Measurements from ENCODE around the gene ASF1B. TPM values are rescaled to one million over a fixed set of nuclear protein-coding genes. Genes with fewer than 3 reads are reported as not detected.
A peak's percentile ranks its signal among the peaks of the same experiment; 100 is the strongest.

Gene ASF1B
- total RNA-seq, 3 donors from 2014 or later: 18.5 to 26.7 (median 21.0) TPM

GRCh38 chr19:14096272-14096992 lies 40.0 kb downstream of the ASF1B start:
- Mint-ChIP-seq H3K4me1 (ENCODE audit: low read depth) (peaks cover 7% of the 10 kb centered on the region), H3K4me3 (no peak overlapping the region), H3K9me3 (peaks cover 7% of the 10 kb centered on the region), H3K36me3 (ENCODE audit: insufficient read depth) (peaks cover 12% of the 10 kb centered on the region), H3K27me3 (ENCODE audit: low read depth) (no peaks in the 10 kb centered on the region)
- no peak for ATAC-seq
- DNase-seq: no peak

DNA sequence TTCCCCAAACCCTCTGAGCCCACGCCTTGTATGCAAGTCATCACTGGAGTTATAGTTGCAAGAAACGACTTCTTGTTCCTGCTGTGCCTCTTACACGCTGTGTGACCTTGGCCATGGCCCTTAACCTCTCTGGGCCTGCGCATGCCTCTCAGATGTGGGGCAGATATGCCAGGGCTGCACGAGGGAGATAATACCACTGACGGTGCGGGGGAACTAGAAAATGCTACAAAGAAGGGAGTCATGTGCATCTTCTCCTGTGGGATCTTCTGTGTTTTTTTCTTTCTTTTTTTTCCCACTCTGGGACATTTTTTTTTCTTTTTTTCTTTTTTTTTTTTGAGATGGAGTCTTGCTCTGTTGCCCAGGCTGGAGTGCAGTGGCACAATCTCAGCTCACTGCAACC lies 41.5 kb downstream of the ASF1B start:
- ATAC-seq: no peak
- peaks cover 7% of the 10 kb centered on the region for H3K9me3 Mint-ChIP-seq
- no peak for DNase-seq
- no peaks in the 10 kb centered on the region for H3K27me3 Mint-ChIP-seq (ENCODE audit: low read depth)
- no peak overlapping the region for H3K4me3 Mint-ChIP-seq
- H3K4me1 Mint-ChIP-seq (ENCODE audit: low read depth): peaks cover 9% of the 10 kb centered on the region
- peaks cover 8% of the 10 kb centered on the region for H3K36me3 Mint-ChIP-seq (ENCODE audit: insufficient read depth)

- Mint-ChIP-seq H3K9me3 (peaks cover 7% of the 10 kb centered on the region), H3K27me3 (ENCODE audit: low read depth) (no peaks in the 10 kb centered on the region), H3K36me3 (ENCODE audit: insufficient read depth) (peaks cover 12% of the 10 kb centered on the region), H3K4me3 (no peak overlapping the region), H3K4me1 (ENCODE audit: low read depth) (peaks cover 13% of the 10 kb centered on the region)
- DNase-seq (no peak), ATAC-seq (no peak)
Measured at GRCh38 chr19:14093117-14093823, 43.1 kb downstream of the ASF1B start.

DNA sequence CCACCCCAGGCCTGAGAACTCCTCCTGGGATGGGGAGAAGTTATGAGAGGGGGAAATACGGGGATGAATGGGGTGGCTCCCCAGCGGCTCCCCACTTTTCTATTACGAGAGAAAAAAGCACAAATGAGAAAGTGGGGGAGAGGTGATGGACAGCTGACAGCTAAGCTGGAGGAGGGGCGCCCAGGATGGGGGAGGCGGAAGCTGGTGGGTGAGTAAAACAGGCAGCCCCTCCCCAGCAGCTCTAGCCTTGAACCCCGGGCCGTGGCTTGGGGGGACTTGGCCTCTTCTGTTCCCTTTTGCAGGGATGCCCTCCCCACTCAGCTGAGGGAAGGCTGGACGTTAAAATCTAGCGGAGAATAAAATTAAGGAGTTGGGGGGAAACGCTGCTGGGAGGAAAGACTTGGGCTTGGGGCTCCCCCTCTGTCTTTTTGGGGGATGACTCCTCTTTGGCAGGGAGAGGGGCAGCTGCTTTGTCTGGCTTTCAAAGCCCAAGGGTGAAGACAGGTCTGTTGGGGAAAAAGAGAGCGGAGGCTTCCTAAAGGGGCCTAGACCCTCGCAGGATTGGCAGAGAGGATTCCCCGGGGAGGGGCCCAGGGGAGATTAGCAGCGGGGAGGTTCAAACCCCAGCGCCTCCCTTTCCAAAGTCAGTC lies 44.5 kb downstream of the ASF1B start:
- Mint-ChIP-seq H3K4me1 (ENCODE audit: low read depth) (peaks cover 13% of the 10 kb centered on the region), H3K4me3 (peak overlapping the region; percentile 97), H3K27me3 (ENCODE audit: low read depth) (no peaks in the 10 kb centered on the region), H3K9me3 (peaks cover 7% of the 10 kb centered on the region), H3K36me3 (ENCODE audit: insufficient read depth) (peaks cover 12% of the 10 kb centered on the region)
- DNase-seq (no peak), ATAC-seq (peak; percentile 2 to 3)

- Mint-ChIP-seq H3K9me3 (peaks cover 7% of the 10 kb centered on the region), H3K27me3 (ENCODE audit: low read depth) (no peaks in the 10 kb centered on the region), H3K4me3 (peak overlapping the region; percentile 97), H3K36me3 (ENCODE audit: insufficient read depth) (peaks cover 8% of the 10 kb centered on the region), H3K4me1 (ENCODE audit: low read depth) (peaks cover 13% of the 10 kb centered on the region)
- DNase-seq (peak; percentile 55), ATAC-seq (peak; percentile 76 to 77)
Measured at GRCh38 chr19:14091081-14091812, 45.1 kb downstream of the ASF1B start.

DNA sequence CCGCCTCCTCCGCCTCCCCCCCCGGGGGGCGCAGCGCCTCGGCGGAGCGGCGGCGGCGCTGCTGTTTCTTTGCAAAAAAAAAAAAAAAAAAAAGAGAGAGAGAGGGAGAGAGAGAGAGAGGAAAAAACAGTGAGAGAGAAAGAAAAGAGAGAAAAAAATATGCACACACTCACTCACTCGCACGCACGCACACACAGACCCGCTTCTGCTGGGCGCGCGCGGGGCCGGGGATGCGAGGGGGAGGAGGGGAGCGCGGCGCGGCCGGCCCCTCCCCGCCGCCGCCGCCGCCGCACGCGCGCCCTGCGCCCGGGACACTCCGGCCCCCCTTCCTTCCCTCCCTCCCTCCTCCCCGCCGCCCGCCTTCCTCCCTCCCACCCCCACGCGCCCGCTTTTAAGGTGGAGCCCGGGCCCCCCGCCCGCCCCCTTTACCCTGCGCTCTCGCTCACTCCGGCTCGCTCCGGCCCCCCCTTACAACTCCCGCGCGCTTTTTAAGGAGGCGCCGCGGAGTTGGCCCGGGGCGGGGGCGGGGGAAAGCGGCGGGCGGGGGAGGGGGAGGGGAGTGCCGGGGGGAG lies 45.8 kb downstream of the ASF1B start, which contains the start of gene SAMD1:
Gene SAMD1 (minus strand): TSS at position 243 of the 572 bp plus-strand sequence.
- peak; percentile 65 to 68 for ATAC-seq

DNA sequence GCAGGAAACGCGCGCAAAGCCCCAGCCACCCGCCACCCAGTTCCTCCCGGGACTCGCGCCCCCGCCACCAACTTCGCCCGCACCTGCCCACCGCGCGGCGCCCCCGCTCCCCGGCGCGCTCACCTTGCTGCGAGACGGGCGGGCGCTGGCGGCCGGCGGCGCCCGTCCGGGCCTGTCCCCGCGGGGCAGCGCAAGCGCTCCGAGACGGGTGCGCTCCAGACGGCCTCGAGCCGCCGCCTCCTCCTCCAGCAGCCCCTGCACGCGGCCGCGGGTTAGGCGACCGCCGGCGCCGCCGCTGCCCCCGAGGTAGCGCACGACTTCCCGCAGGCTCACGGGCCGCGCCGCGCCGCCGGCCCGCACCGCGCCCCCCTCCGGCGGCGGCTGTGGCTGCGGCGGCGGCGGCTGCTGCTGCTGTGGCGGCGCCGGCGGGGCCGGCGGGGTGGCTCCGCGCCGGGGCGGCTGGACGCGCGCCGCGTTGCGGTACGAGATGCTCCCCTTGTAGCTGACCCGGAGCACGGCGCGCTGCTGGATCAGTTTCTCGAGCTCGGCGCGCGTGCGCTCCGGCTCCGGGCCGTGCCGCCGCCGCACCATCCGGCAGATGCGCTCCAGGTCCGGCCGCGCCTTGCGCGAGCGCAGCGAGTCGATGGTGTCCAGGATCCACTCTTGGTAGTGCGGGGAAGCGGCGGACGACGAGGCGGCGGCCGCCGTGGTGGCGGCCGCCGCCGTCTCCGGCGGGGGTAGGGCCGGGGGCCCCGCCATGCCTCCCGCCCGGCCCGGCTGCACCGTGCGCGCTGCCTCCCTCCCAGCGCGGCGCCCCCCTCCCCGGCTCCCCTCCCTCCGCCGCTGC lies 46.5 kb downstream of the ASF1B start:
- ATAC-seq: peak; percentile 19 to 23
- peak; percentile 40 for DNase-seq
- peaks cover 13% of the 10 kb centered on the region for H3K4me1 Mint-ChIP-seq (ENCODE audit: low read depth)
- peaks cover 8% of the 10 kb centered on the region for H3K36me3 Mint-ChIP-seq (ENCODE audit: insufficient read depth)
- H3K27me3 Mint-ChIP-seq (ENCODE audit: low read depth): no peaks in the 10 kb centered on the region
- peaks cover 7% of the 10 kb centered on the region for H3K9me3 Mint-ChIP-seq
- H3K4me3 Mint-ChIP-seq: peak overlapping the region; percentile 83

More for the DNA sequence above, 45.8 kb downstream of the ASF1B start, which contains the start of gene SAMD1:
- Mint-ChIP-seq H3K4me3 (peak within 1 kb of the TSS; percentile 97), H3K36me3 (ENCODE audit: insufficient read depth) (peaks cover 8% of the 10 kb centered on the region), H3K27me3 (ENCODE audit: low read depth) (no peaks in the 10 kb centered on the region), H3K4me1 (ENCODE audit: low read depth) (peaks cover 13% of the 10 kb centered on the region), H3K9me3 (peaks cover 7% of the 10 kb centered on the region)
- DNase-seq: peak; percentile 85

GRCh38 chr19:14089412-14089661 lies 47.1 kb downstream of the ASF1B start:
- ATAC-seq: no peak
- Mint-ChIP-seq H3K27me3 (ENCODE audit: low read depth) (no peaks in the 10 kb centered on the region), H3K9me3 (peaks cover 7% of the 10 kb centered on the region), H3K36me3 (ENCODE audit: insufficient read depth) (peaks cover 8% of the 10 kb centered on the region), H3K4me3 (peak overlapping the region; percentile 83), H3K4me1 (ENCODE audit: low read depth) (peaks cover 13% of the 10 kb centered on the region)
- peak; percentile 15 for DNase-seq

- H3K36me3 Mint-ChIP-seq (ENCODE audit: insufficient read depth): peaks cover 8% of the 10 kb centered on the region
- H3K4me1 Mint-ChIP-seq (ENCODE audit: low read depth): peaks cover 13% of the 10 kb centered on the region
- no peak for ATAC-seq
- peaks cover 7% of the 10 kb centered on the region for H3K9me3 Mint-ChIP-seq
- DNase-seq: no peak
- peak overlapping the region; percentile 83 for H3K4me3 Mint-ChIP-seq
- no peaks in the 10 kb centered on the region for H3K27me3 Mint-ChIP-seq (ENCODE audit: low read depth)
Measured at GRCh38 chr19:14088634-14089411, 47.6 kb downstream of the ASF1B start.

- H3K4me3 Mint-ChIP-seq: no peak overlapping the region
- H3K36me3 Mint-ChIP-seq (ENCODE audit: insufficient read depth): peaks cover 8% of the 10 kb centered on the region
- ATAC-seq: no peak
- no peaks in the 10 kb centered on the region for H3K9me3 Mint-ChIP-seq
- H3K4me1 Mint-ChIP-seq (ENCODE audit: low read depth): peaks cover 12% of the 10 kb centered on the region
- no peak for DNase-seq
- H3K27me3 Mint-ChIP-seq (ENCODE audit: low read depth): no peaks in the 10 kb centered on the region
Measured at GRCh38 chr19:14086098-14086497, 50.3 kb downstream of the ASF1B start.

DNA sequence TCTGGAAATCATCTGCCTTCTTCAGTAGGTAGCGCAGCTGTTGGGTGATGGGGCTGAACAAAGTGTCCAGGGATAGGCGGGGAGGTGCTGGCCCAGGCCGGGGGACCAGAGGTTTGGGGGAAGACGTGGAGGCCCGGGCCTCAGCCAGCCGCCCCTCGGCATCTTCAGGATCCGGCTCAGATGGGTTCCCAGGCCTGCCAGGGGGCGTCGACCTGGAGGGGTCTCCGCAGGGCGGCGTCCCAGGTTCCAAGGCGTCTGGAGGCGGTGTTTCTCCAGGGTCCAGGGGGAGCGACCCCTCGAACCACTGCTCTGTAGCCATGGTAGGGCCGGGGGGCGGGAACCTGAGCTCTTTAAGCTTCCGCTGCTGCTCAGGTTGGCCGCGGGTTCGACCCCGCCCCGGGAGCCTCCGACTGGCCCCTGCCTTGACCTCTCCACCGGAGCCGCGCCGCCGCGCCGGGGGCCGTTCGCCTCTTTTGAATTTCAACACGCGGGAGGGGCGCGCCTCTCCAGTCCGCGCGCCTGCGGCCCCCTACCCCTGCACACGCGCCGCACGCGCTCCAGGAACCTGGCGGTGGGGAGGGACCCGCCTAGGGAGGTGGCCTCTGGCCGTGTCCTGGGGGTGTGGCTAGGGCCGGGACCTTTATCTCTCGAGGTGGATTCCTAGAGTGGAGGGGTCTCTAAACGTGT lies 50.9 kb downstream of the ASF1B start, which contains the start of gene C19orf67:
Gene C19orf67 (minus strand): TSS at position 475 of the 687 bp plus-strand sequence. CDS start 156 bp downstream, at position 319.
- Mint-ChIP-seq H3K4me3 (no peak within 1 kb of the TSS), H3K27me3 (ENCODE audit: low read depth) (no peaks in the 10 kb centered on the region), H3K9me3 (no peaks in the 10 kb centered on the region), H3K36me3 (ENCODE audit: insufficient read depth) (peaks cover 8% of the 10 kb centered on the region), H3K4me1 (ENCODE audit: low read depth) (peaks cover 14% of the 10 kb centered on the region)
- ATAC-seq: no peak
- DNase-seq: no peak

DNA sequence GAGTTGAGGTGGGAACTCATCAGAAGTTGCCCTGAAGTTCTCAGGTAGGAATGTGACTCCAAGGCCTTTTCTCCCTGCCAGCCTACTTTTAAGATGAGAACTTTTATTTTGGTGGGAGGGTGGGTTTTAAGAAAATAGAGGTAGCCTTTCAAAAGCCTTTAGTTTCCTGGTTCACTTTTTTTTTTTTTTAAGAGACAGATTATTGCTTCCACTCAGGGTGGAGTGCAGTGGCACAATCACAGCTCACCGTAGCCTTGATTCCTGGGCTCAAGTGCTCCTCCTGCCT lies 53.8 kb downstream of the ASF1B start:
- no peaks in the 10 kb centered on the region for H3K36me3 Mint-ChIP-seq (ENCODE audit: insufficient read depth)
- H3K4me3 Mint-ChIP-seq: peak overlapping the region; percentile 90
- no peaks in the 10 kb centered on the region for H3K27me3 Mint-ChIP-seq (ENCODE audit: low read depth)
- no peak for DNase-seq
- H3K9me3 Mint-ChIP-seq: no peaks in the 10 kb centered on the region
- ATAC-seq: no peak
- peaks cover 12% of the 10 kb centered on the region for H3K4me1 Mint-ChIP-seq (ENCODE audit: low read depth)
